Loucy (cell line): ENCODE data around the gene NXN.

Experiments
- EZH2phosphoT487 ChIP-seq: fragments of 200-600 bp; IDR thresholded peaks from 2 replicates; pipeline ENCODE4 v1.6.1; 2018; ENCODE audit warnings: antibody characterized with exemption, mild to moderate bottlenecking, moderate library complexity, borderline replicate concordance
- TF ChIP-seq, protein P1 (sequence below): fragments of 200-600 bp; sonication (generic); conservative IDR thresholded peaks from 2 replicates; pipeline ENCODE4 v1.5.1; 2014; ENCODE audit warnings: mild to moderate bottlenecking, antibody characterized with exemption, low read length

DNA sequence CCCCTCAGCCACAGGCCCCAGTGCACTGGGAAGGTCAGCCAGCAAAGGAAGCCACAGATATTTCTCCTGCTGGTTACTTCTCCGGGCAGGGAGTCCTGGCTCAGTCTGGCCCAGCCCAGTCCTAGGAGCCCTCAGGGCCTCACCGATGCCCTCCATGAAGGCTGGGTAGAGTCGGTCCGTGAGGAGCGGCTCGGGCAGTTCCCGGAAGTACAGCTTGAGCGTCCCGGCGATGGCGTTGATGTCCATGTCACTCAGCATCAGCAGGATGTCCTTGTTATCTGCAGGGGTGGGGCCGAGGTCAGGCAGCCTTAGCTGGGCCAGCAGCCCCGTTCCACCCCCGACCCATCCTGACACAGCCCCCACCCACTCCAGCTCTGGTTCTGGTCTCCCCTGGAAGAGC, 31.0 kb upstream of the NXN start:
- TF ChIP-seq, protein P1, sequence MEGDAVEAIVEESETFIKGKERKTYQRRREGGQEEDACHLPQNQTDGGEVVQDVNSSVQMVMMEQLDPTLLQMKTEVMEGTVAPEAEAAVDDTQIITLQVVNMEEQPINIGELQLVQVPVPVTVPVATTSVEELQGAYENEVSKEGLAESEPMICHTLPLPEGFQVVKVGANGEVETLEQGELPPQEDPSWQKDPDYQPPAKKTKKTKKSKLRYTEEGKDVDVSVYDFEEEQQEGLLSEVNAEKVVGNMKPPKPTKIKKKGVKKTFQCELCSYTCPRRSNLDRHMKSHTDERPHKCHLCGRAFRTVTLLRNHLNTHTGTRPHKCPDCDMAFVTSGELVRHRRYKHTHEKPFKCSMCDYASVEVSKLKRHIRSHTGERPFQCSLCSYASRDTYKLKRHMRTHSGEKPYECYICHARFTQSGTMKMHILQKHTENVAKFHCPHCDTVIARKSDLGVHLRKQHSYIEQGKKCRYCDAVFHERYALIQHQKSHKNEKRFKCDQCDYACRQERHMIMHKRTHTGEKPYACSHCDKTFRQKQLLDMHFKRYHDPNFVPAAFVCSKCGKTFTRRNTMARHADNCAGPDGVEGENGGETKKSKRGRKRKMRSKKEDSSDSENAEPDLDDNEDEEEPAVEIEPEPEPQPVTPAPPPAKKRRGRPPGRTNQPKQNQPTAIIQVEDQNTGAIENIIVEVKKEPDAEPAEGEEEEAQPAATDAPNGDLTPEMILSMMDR: no peak
- no peak for TF ChIP-seq EZH2phosphoT487
